ENCODE measurements around the gene TRAPPC5. TPM values are rescaled to one million over a fixed set of nuclear protein-coding genes. Genes with fewer than 3 reads are reported as not detected.

TRAPPC5 gene
- total RNA-seq, 1 donor from 2014 or later, result 88.8 TPM

- Mint-ChIP-seq H3K27ac (peak overlapping the region; percentile 74), H3K27me3 (peaks cover 14% of the 10 kb centered on the region), H3K4me3 (ENCODE audit: low read depth) (peak overlapping the region; percentile 76), H3K9me3 (ENCODE audit: low read depth) (no peaks in the 10 kb centered on the region), H3K4me1 (ENCODE audit: low read depth) (no peaks in the 10 kb centered on the region), H3K36me3 (ENCODE audit: insufficient read depth) (peaks cover 5% of the 10 kb centered on the region)
- DNase-seq (ENCODE audit: low spot score, unreplicated experiment), result no peak
- TF ChIP-seq CTCF (IDR thresholded peaks at IDR 0.05; ENCODE audit: unreplicated experiment), result no peak
Observed at GRCh38 chr19:7636317-7636690, 44.3 kb upstream of the TRAPPC5 start.

DNA sequence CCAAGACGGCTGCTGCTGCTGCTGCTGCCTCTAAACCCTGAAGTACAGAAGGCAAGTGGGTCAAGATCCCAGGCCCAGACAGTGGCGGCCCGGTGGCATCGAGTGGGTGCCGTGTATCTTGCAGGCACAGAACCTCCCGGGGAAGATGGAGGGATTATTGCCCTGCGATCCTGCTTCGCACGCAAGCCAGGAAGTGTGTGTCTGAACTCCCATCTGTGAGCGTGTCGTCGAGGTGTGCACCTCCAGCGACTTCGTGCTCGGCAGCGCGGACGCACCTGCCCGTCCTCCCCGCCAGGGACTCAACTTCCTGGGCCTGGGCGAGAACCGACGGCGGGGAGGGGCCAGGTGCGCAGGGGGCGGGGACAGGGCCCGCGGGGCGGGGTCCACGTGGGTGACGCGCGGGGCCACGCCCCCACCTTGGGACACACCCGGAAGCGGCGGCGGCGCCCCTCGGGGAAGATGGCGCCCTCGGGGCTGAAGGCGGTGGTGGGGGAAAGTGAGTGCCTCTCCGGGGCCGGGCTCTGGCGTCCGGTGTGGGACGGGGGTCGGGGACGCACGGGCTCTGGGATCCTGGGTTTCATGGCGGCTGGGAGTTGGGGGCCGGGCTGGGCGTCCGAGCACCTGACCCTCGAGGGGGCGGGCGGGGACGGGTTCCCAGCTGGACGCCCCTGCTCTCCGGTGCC, 43.8 kb upstream of the TRAPPC5 start, which contains the start of gene STXBP2:
STXBP2 (plus strand) TSS at position 420 of the 683 bp plus-strand sequence; CDS start at position 460, 40 bp downstream.
- H3K36me3 Mint-ChIP-seq (ENCODE audit: insufficient read depth), result peaks cover 5% of the 10 kb centered on the region
- H3K4me1 Mint-ChIP-seq (ENCODE audit: low read depth), result no peaks in the 10 kb centered on the region
- peak; percentile 85 for DNase-seq (ENCODE audit: low spot score, unreplicated experiment)
- no peaks in the 10 kb centered on the region for H3K9me3 Mint-ChIP-seq (ENCODE audit: low read depth)
- H3K27me3 Mint-ChIP-seq, result peaks cover 14% of the 10 kb centered on the region
- TF ChIP-seq CTCF (IDR thresholded peaks at IDR 0.05; ENCODE audit: unreplicated experiment), result peak; percentile 38
- H3K4me3 Mint-ChIP-seq (ENCODE audit: low read depth), result peak within 1 kb of the TSS; percentile 76
- H3K27ac Mint-ChIP-seq, result peak within 1 kb of the TSS; percentile 87

DNA sequence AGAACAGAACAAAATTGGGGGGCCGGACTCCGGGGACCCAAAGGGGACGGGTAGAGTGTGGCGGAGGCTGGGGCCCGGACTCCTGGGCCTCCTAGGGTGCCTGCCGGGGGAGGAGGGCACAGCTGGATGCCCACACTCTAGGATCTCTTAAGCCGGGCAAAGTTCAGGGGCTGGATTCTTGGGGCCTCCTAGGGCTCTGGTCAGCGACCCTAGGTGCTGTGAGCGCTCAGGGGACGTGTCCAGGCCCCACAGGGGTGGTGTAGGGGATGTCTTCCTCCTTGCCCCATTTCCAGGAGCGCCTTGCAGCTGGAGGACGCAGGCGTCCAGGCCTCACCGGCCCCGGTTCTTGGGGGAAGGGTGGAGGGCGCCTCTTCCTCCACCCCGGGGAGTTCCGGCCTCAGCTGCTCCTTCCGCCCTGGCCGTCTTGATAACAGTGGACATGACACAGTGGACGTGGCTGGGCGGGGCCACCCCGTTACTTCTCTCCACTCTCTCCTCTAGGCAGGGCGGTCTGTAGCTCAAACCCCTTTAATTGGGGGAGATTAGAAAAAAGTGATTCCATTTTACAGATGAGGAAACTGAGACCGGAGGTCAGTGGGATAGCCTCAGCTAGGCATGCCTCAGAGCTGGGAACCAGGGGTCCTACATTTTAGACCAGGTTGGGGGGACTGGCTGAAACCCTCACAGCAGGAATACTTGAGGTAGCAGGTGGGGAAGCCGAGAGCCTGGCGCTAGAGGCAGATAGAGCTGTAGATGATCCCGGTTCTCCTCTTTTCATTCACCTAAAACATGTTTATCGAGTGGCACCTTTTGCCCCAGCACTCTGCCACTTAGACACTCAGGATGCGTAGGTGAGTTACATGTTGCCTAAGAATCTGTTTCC, 43.0 kb upstream of the TRAPPC5 start:
- Mint-ChIP-seq H3K27ac (peak overlapping the region; percentile 87), H3K4me1 (ENCODE audit: low read depth) (no peaks in the 10 kb centered on the region), H3K27me3 (peaks cover 14% of the 10 kb centered on the region), H3K9me3 (ENCODE audit: low read depth) (no peaks in the 10 kb centered on the region), H3K4me3 (ENCODE audit: low read depth) (peak overlapping the region; percentile 76), H3K36me3 (ENCODE audit: insufficient read depth) (peaks cover 4% of the 10 kb centered on the region)
- no peak for TF ChIP-seq CTCF (IDR thresholded peaks at IDR 0.05; ENCODE audit: unreplicated experiment)
- DNase-seq (ENCODE audit: low spot score, unreplicated experiment), result no peak

GRCh38 chr19:7638802-7639465, 41.7 kb upstream of the TRAPPC5 start:
- Mint-ChIP-seq H3K27ac (peak overlapping the region; percentile 42), H3K27me3 (peaks cover 14% of the 10 kb centered on the region), H3K9me3 (ENCODE audit: low read depth) (no peaks in the 10 kb centered on the region), H3K36me3 (ENCODE audit: insufficient read depth) (peaks cover 3% of the 10 kb centered on the region), H3K4me1 (ENCODE audit: low read depth) (no peaks in the 10 kb centered on the region), H3K4me3 (ENCODE audit: low read depth) (peak overlapping the region; percentile 55)
- no peak for TF ChIP-seq CTCF (IDR thresholded peaks at IDR 0.05; ENCODE audit: unreplicated experiment)
- no peak for DNase-seq (ENCODE audit: low spot score, unreplicated experiment)

- TF ChIP-seq CTCF (IDR thresholded peaks at IDR 0.05; ENCODE audit: unreplicated experiment), result no peak
- Mint-ChIP-seq H3K27ac (no peak overlapping the region), H3K9me3 (ENCODE audit: low read depth) (no peaks in the 10 kb centered on the region), H3K4me1 (ENCODE audit: low read depth) (no peaks in the 10 kb centered on the region), H3K36me3 (ENCODE audit: insufficient read depth) (peaks cover 3% of the 10 kb centered on the region), H3K4me3 (ENCODE audit: low read depth) (peak overlapping the region; percentile 47), H3K27me3 (peaks cover 8% of the 10 kb centered on the region)
- DNase-seq (ENCODE audit: low spot score, unreplicated experiment), result no peak
Observed at GRCh38 chr19:7639863-7640348, 40.7 kb upstream of the TRAPPC5 start.
